ENCODE measurements around the gene MRPL21. TPM values are rescaled to one million over a fixed set of nuclear protein-coding genes. Genes with fewer than 3 reads are reported as not detected.

MRPL21 gene
- 63.5 TPM for polyA plus RNA-seq (2013, experiment 1 of 2; ENCODE audit: insufficient read length)
- 63.0 TPM for polyA plus RNA-seq (2013, experiment 2 of 2; ENCODE audit: insufficient read length)

DNA sequence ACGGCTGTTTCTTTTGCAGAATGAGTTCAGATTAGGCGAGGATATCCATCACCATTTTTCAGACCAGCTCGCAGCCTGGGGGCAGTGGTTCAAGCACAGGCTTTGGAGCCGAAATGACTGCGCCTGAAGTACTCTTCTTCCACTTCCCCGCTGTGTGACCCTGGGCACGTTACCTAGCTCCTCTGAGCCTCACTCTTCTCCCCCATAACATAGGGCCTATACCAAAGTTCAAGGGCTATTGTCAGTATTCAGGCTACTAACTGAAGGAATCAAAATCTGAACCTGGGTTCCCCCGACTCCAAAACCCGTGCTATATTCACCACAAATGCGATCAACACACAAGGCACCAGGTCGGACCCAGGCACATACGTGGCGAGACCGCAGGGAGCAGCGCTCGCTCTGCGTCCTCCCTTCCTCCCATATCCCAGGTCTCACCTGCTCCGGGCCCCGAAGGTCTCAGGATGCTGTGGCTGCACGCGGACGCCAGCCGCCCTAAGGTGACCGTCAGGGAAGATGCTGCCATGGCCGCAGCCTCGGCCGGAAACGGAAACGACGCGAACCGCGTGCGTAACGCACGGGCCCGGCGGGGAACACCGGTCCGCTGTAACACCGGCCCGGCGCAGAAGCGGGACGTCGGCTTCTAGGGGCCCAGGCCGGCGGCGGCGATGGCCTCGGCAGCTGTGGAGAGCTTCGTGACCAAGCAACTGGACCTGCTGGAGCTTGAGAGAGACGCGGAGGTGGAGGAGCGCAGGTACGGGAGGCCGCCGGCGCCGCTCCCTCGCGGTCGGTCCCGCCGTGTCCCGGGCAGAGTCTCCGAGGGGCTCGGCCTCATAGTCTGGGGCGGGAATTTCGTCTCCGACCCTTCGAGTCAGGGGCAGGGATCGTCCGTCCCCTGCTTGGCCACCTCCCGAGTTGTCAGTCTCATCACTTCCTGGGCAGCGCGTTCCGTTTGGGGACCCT lies at the start of gene MRPL21, which contains the start of gene IGHMBP2:
MRPL21 (minus strand) TSS at position 545 of the 960 bp plus-strand sequence; CDS start at position 523, 22 bp downstream.
IGHMBP2 (plus strand) TSS at position 604 of the 960 bp plus-strand sequence; CDS start at position 666, 62 bp downstream.
- DNase-seq: peak; percentile 79

DNA sequence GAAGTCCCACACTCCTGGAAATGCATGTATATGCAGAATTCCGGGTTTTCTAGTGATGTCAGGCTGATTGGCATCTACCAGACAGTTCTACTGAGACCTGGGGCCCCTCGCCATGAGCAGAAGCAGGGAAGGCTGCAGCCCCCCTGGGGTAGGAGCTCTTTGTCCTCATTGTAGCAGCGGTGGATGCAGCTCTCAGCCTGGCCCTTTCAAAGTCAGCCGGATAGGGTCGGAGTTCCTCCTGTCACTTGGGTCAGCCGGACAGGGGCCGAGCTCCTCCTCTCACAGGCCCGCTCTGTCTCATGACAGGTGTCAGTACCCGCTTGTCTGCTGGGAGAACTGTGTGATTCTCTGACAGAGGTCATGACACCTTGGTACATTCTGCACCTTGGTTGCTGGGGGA lies 47.1 kb upstream of the MRPL21 start:
- no peak for DNase-seq

DNA sequence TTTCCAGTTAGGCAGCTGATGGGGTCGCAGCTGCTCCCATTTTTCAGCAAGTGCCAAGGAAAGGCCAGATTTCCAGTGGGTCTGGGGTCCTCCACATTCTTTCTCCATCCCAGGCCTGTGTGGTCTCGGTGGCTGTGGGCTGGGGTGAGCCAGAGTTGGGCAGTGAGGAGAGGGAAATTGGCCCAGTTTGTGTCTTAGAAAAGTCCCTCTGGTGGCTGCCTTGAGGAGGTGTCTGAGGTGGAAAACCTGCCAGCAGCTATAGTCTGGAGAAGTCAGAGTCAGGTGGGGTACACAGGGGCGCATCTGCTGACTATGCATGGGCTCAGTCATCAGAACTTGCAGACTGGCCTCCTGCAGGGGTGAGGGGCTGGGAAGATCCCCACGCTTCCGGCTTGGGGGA lies 46.6 kb upstream of the MRPL21 start:
- DNase-seq: peak; percentile 13

DNA sequence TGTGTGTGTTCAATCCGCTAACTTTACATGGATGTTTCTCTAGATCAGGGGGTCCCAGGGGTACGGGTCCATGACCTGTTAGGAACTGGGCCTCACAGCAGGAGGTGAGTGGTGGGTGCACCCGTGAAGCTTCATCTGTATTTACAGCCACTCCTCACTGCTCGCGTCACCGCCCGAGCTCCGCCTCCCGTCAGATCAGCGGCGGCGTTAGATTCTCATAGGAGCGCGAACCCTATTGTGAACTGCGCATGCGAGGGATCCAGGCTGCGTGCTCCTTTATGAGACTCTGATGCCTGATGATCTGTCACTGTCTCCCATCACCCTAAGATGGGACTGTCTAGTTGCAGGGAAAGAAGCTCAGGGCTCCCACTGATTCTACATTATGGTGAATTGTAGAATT lies 45.3 kb upstream of the MRPL21 start:
- no peak for DNase-seq

DNA sequence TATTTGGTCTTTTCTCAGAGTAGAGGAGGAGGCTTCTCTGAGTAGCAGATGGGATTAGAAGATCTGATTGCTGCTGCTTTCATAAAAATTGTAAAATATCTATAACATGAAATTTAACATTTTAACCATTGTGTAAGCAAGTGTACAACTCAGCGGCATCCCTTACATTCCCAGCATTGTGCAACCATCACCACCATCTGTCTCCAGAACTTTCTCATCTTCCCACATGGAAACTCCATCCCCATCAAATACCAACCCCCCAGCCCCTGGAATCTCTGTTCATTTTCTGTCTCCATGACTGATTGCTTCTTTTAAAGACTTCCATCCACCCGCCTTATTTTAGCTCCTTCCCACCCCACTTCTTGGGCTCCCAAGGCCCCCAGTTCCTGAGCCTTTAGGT lies 44.9 kb upstream of the MRPL21 start:
- DNase-seq: peak; percentile 66

DNA sequence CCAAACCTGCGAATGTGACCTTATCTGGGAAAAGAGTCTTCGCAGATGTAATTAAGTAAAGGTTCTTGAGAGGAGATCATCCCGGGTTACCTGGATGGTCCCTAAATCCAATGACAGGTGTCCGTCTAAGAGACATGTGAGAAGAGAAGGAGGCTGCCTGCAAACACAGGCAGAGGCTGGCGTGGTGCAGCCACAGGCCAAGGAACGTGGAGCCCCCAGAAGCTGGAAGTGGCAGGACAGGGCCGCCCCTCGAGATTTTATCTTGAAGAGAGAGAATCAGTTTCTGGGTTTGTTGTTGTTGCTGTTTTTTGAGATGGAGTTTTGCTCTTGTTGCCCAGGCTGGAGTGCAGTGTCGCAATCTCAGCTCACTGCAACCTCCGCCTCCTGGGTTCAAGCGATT lies 43.5 kb upstream of the MRPL21 start:
- no peak for DNase-seq

DNA sequence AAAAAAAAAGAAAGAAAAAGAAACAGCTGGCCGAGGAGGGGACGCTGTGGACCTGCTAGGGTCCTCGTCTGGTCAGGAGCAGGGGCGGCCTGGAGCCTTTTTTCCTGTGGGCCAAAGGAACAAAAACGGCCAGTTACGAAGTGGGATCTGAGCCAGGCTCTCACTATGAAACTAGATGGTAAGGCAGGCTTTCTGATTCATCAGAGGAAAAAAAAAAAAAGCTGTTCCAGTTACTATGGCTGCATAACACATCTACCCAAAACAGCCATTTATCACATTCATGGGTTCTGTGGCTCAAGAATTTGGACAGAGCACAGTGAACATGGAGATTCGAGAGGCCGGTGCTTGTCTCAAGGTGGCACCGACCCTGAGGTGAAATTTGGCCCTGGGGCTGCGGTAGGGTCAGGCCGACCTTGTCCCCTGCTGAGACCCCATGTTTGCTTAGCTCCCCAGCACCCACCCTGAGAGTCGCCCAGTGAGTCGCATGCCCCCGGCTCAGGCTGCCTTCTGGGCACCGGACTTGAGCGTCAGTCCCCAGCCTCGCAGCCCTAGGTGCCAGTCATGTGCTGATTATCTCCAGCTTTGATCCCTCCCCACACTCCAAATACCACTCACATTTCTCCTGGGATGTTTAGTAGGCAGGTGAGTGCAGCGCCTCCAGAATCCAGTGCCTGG lies 42.9 kb upstream of the MRPL21 start:
- peak; percentile 72 for DNase-seq

DNA sequence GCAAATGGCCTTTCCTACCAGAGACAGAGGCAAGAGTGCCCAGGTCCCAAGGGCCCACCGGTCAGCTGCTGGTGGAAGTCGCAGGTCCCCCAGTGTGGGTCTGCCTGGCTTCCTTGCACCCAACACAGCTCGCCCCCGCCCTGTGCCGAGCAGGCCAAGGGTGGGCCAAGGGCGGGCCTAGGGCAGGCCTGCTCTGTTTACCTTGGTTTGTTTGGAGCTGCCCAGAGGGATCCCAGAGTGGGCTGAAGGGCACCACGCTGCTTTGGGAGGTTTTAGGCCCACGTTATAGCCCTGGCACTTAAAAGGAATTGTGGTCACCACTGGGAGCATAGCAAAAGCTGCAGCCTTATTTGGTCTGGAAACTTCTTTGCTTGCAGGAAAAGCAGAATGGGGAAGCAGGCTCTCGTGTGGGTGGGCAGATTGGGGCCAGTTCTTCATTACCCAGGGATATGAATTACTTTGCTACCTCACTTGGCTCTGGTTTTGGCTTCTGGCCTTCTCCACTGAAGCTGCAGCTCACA lies 39.2 kb upstream of the MRPL21 start:
- peak; percentile 18 for DNase-seq

DNA sequence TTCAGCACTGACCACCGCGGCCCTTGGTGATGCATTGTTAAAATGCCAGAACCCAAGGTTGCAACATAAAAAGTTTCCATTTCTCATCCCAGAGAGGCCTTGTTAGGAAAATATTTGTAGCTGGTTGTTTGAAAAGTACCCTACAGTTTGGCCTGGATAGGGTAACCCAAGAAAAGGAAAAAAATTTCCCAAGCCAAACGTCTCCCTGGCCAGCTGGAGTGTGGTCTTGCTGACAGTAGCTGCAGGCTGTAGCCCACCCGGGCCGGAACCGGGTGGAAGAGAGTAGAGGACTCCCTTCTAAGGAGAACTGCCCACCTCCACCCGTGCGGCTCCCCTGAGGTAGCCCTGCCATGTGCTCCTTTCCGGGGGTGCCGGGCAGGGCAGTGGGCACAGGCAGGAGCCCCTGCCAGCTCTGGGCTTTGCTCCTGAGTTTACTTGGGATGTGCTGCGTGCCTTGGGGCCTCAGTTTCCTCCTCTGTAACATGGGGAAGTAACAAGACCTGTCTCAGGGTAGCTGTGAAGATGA lies 38.5 kb upstream of the MRPL21 start:
- DNase-seq: no peak

DNA sequence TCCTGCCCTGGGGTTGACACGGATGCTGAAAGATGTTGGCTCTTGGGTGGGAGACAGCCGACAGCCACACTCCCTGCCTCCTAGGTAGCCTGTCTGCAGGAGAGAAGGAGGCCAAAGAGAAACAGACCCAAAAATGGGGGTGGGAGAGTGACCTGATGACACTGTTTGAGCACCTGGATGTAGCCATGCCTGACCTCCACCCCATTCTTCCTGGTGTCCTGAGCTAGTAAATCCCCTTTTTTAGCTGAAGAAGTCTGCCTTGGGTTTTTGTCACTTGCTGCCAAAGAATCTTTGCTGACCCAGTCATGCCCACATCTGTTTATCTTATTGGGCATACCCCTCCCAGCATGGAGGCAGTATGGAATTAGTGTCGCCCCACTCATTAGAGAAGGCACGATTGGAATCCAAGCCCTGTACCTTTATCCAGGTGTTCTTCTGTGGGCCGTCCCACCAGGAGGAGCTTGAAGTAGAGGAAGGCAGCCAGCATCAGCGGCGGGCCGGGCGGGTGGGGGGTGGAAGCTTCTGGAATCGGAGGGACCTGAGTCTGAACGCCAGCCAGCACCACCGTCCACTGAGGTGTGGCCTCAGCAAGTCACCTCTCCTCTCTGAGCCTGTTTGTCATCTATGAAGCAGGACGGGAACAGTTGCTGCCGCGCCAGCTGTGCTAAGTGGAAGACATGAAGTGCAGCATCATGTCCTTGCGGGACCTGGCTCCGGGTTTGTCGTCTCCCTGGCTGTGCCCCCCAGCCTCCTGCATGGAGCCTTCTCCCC lies 37.9 kb upstream of the MRPL21 start:
- no peak for DNase-seq

DNA sequence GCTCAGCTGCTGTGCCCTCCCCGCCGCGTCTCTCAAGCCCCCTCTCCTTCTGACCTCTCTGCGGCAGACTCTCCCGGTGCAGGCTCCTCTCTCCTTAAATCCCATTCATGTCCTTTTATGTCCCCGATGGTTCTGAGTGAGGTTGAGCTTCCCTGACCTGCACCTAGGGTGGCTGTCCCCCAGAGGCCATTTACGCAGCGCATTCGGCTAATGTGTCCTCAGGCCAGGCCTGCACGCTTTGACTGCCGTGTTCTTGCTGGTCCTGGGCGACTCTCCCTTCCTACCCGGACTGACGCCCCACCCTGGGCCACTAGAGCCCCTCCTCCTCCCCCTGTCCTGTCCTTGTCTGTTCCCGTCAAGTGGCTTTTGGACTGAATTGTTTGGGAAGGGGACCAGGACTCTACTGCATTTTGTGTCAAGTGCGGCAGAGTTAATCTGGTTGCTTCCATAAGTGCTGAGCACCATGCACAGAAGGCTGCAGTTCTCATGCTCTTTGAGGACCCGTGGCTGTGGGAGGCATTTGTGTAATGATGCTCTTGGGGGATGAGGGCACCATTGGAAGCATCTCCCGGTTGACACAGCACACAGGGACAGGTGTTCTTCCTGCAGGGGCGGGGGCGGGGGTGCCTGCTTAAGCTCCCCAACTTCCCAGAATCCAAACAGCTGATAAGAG lies 37.2 kb upstream of the MRPL21 start:
- DNase-seq: no peak

DNA sequence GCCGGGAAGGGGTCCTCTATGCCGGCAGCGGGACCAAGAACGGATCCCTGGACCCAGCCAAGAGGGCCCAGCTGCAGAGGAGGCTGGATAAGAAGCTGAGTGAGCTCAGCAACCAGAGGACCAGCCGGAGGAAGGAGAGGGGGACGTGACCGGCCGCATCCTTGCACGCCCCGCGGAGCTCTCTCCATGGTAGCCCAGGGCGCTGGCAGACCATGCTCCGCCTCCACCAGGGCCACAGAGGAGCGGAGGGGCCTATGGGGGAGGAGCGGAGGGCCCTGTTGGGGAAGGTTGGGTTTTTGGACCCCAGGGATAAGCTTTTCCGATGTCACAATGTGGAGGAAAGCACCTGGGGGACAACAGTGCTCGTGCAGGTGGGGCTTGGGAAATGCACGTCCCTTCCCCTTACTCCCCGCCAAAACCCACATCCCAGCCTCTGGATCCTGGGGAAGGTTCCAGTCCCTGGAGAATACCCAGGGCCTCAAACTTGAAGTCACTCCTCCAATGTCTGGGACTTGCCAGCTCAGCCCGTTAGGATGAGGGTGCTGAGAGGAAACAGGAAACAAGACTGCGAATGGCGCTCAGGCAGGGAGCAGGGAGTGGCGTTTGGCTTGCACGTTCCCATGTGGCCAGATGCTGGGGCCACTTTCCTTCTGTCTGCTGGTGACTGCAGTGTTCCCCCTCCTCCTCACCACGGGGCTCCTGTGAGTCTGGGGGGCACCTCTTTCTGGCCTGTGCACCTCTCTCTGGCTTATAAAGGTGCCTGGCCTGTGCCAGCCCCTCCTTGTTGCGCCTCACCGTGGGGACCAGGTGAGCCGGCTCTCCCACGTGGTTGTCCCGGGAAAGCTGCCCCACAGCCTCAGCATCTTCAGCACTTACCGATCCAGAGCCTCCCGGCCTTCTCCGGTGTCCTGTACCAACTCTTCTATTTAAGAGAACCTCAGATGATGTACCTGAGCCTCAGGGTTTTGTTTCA lies 36.2 kb upstream of the MRPL21 start:
- no peak for DNase-seq

DNA sequence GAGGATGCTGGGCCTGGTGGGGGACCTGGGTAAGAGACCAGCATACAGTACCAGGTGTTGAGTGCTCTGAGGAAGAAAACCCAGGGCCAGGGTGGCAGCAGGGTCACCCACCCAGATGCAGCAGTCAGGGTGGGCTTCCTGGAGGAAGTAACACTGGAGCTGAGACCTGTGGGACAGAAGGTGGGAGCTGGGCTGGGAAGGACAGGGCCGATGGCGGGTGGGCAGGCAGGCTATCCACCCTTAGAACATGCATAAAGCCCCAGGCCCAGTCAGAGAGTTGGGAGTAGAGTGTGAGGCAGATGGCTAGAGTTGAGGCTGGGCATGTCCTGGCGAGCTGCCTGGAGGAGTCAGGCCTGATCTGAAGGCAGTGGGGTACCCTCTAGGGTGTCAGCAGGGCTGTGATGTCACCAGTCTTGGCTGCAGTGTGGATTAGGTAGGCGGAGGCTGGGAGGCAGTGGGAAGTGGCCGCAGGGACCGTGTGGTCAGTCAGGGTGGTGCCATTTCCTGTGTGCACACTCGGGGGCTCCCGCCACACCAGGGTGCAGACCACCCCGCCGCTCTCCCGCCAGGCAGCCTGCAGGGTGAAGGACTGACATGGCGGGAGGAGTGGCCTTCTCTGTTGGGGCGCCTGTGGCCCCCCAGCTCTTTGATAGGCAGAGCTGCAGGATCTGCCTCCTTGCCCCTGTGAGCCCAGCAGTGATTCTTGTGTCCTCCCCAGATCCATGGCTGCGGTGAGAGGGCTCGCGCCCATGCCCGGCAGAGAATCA lies 35.4 kb upstream of the MRPL21 start:
- DNase-seq: no peak

DNA sequence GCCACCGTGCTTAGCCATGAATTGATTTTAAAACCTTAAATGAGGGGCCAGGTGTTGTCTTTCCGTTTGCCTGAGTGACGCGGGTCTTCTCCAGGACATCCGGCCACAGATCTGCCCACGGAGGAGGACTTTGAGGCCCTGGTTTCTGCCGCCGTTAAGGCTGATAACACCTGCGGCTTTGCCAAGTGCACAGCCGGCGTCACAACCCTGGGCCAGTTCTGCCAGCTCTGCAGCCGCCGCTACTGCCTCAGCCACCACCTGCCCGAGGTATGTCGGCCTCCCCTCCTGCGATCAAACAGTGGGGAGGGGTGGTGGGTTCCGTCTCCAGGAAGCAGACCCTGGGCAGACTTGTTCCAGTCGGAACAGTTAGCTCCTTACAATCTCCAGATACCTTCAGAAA lies 34.5 kb upstream of the MRPL21 start:
- DNase-seq: no peak

DNA sequence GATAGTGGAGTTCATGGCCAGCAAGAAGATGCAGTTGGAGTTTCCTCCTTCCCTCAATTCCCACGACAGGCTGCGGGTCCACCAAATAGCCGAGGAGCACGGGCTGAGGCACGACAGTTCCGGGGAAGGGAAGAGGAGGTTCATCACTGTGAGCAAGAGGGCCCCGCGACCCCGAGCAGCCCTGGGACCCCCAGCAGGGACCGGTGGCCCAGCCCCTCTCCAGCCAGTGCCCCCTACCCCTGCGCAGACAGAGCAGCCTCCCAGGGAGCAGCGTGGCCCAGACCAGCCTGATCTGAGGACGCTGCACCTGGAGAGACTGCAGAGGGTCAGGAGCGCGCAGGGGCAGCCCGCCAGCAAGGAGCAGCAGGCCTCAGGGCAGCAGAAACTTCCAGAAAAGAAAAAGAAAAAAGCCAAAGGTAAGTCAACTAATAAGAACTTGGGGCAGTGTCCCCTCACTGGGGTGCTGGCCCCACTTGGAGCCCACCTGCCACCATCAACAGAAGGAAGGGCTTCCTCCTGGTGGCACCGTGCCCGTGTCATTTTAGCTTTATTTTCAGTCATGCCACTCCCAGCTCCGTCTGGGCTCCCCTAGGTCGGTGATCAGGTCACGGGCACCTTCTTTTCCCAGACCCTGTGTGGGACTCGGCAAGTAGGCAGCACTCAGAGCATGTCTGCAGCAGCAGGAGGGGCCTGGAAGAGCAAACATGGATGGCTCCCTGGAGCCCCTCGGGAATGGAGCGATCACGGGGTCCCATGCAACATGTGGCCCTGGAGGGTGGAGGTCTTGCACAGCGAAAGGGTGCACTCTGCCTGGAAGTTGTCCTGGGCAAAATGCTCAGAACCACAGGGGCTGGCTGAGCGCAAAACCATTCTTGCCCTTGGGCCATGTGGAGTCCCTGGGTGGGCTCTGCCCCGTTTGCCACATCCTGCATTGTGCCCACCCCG lies 33.3 kb upstream of the MRPL21 start:
- no peak for DNase-seq

DNA sequence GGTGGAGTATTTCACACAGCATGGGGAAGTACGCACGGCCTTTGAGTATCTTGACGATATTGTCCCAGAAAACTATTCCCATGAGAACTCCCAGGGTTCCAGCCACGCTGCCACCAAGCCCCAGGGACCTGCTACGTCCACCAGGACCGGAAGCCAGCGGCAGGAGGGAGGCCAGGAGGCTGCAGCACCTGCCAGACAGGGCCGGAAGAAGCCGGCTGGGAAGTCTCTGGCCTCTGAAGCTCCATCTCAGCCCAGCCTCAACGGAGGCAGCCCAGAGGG lies 32.7 kb upstream of the MRPL21 start:
- no peak for DNase-seq

DNA sequence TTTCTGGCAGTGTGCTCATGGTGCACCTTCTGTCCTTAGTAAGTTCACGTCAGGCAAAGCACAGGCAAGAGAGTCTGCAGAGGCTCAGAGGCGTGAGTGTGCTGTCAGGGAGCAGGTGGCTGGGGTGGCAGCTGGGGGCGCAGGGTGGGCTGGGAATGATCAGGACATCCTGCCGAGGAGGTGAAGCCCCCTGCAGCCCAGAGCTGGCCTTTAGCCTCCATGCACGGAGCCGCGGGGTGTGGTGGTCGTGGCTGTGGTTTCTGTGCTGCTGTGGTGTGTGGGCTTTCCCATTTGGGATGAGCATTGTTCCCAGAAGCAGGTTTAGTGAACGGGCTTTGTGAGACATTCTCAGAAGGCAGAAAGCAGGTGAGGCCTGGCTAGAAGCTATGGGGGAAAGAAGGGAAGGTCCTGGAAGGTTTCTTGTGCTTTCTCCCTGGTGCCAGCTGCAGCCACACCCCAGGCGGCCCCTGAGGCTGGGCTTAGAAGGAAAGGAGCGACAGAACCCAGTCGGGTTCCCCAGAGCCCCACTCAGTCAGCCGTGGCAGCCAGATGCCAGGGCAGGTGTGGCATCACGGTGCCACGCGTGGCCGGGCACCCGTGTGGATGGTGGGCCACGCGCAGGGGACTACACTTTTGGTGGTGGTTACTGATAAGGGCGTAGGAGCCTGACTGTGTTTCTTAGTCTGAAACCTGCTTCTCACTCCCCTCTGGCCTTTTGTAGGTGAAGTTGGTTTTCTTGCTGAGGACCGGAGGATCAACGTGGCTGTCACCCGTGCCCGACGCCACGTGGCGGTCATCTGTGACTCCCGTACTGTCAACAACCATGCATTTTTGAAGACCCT lies 32.1 kb upstream of the MRPL21 start:
- DNase-seq: no peak

DNA sequence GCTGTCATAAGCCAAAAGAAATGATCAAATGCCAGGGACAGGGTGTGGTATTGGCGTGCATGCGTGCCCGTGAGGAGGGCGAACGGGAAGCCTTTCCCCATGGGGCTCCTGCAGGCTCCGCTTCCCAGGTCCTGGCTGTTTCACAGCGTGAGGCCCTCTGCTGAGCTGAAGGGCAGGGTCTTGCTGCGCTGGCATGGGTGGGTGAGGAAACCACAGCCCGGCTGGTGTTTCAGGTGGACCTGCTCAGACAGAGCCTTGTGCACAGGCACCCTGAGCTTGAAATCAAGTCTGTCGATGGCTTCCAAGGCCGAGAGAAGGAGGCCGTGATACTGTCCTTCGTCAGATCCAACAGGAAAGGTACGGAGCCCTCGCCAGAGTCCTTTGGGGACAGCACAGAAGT lies 31.4 kb upstream of the MRPL21 start:
- DNase-seq: no peak
